ENCODE results near the gene RHPN2.
A peak's percentile ranks its signal among the peaks of the same experiment; 100 is the strongest.

DNA sequence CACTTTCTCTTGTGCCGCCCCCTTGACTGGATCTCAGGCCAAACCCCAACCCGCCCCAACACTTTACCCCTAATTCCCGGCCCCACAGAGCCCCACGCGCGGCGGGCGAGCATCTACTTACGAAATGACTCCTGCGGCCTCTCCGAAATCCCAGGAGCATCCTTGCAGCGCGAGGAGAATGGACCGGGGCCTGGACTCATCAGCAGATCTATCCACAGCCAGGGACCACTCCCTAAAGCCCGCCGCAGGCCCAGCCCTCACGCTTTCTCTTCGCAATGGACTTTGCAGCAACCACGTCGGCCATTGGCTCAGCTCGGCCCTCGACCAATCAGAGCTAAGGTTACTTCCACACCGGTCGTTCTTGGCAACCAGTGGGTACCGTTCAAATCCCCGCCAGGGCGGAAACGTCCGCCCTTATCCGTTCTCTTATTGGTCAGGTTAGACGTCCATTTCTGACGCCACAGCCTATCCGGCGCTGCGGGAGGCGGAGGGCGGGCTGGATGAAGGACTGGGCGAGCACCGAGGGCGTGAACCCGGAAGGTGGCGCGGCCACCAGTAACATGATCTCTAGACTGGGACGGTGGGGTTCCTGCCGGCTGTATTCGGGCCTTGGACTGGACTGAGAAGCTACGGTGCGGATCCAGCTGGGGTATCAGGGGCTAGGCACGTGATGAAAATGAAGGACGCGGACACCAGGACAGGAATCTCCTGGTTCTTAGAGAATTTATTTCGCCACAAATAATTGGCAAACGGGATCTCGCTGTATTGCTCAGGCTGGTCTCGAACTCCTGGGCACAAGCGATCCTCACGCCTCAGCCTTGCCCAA is 92.8 kb downstream of the RHPN2 start, which contains the start of the genes CEP89 and FAAP24:
- TF ChIP-seq, protein P1, sequence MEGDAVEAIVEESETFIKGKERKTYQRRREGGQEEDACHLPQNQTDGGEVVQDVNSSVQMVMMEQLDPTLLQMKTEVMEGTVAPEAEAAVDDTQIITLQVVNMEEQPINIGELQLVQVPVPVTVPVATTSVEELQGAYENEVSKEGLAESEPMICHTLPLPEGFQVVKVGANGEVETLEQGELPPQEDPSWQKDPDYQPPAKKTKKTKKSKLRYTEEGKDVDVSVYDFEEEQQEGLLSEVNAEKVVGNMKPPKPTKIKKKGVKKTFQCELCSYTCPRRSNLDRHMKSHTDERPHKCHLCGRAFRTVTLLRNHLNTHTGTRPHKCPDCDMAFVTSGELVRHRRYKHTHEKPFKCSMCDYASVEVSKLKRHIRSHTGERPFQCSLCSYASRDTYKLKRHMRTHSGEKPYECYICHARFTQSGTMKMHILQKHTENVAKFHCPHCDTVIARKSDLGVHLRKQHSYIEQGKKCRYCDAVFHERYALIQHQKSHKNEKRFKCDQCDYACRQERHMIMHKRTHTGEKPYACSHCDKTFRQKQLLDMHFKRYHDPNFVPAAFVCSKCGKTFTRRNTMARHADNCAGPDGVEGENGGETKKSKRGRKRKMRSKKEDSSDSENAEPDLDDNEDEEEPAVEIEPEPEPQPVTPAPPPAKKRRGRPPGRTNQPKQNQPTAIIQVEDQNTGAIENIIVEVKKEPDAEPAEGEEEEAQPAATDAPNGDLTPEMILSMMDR (IDR thresholded peaks at IDR 0.05): no peak
- TF ChIP-seq POLR2A (IDR thresholded peaks at IDR 0.05): peak in 1 of 4 donors; percentile 42

All from esophagus squamous epithelium (tissue), 4 donors.